HEK293T (cell line): ENCODE measurements around the gene SH3RF2.

Experiments used
- BHLHE40 ChIP-seq: fragments of 450-650 bp; IDR thresholded peaks from 2 replicates; pipeline ENCODE4 v1.6.1; 2016; ENCODE audit warnings: mild to moderate bottlenecking, moderate library complexity, borderline replicate concordance
- ELF4 ChIP-seq: fragments of 450-650 bp; IDR thresholded peaks from 2 replicates; pipeline ENCODE4 v1.6.1; 2017; ENCODE audit warnings: antibody characterized with exemption
- FOXA1 ChIP-seq: fragments of 450-650 bp; IDR thresholded peaks from 2 replicates; pipeline ENCODE4 v1.6.1; 2016; ENCODE audit warnings: mild to moderate bottlenecking
- FOXM1 ChIP-seq: fragments of 450-650 bp; IDR thresholded peaks from 2 replicates; pipeline ENCODE4 v1.6.1; 2017; ENCODE audit warnings: mild to moderate bottlenecking, borderline replicate concordance
- HDGF ChIP-seq: fragments of 450-650 bp; IDR thresholded peaks from 2 replicates; pipeline ENCODE4 v1.6.1; 2017; ENCODE audit warnings: antibody characterized with exemption, borderline replicate concordance
- SP1 ChIP-seq: fragments of 450-650 bp; IDR thresholded peaks from 2 replicates; pipeline ENCODE4 v1.6.1; 2017
- SUZ12 ChIP-seq: fragments of 450-650 bp; IDR thresholded peaks from 2 replicates; pipeline ENCODE4 v1.6.1; 2016; ENCODE audit warnings: mild to moderate bottlenecking
- TARDBP ChIP-seq: fragments of 450-650 bp; IDR thresholded peaks from 2 replicates; pipeline ENCODE4 v1.6.1; 2016

GRCh38 chr5:145902421-145902820 lies 34.0 kb upstream of the SH3RF2 start:
- TF ChIP-seq FOXA1 (no peak), SUZ12 (no peak), SP1 (no peak), FOXM1 (no peak), ELF4 (no peak), BHLHE40 (no peak), TARDBP (no peak), HDGF (no peak)
